Caki2 (cell line): ENCODE results near the gene GPR55. TPM values are rescaled to one million over a fixed set of nuclear protein-coding genes. Genes with fewer than 3 reads are reported as not detected.

Experiments
- DNase-seq: peaks from one replicate; pipeline ENCODE4 v3.0.0-alpha.2; 2015; ENCODE audit warnings: low read depth
- in situ Hi-C: cut with HindIII; loops from 2 replicates; pipeline ENCODE4 v1.10.0; 2016; ENCODE audit warnings: low sequenced_read_pairs, low pct_unique_long_range_greater_than_20kb, mixed read lengths
- total RNA-seq: library from RNA; depleted of rRNA; stranded (reverse); fragments of >200 nt; shearing (Covaris generic); gene quantifications from 2 replicates; pipeline ENCODE4 v1.2.3, GENCODE V29; 2014; ENCODE audit warnings: low replicate concordance

Gene GPR55
- total RNA-seq, 1 experiment from 2014 or later, result 0.03 TPM

DNA sequence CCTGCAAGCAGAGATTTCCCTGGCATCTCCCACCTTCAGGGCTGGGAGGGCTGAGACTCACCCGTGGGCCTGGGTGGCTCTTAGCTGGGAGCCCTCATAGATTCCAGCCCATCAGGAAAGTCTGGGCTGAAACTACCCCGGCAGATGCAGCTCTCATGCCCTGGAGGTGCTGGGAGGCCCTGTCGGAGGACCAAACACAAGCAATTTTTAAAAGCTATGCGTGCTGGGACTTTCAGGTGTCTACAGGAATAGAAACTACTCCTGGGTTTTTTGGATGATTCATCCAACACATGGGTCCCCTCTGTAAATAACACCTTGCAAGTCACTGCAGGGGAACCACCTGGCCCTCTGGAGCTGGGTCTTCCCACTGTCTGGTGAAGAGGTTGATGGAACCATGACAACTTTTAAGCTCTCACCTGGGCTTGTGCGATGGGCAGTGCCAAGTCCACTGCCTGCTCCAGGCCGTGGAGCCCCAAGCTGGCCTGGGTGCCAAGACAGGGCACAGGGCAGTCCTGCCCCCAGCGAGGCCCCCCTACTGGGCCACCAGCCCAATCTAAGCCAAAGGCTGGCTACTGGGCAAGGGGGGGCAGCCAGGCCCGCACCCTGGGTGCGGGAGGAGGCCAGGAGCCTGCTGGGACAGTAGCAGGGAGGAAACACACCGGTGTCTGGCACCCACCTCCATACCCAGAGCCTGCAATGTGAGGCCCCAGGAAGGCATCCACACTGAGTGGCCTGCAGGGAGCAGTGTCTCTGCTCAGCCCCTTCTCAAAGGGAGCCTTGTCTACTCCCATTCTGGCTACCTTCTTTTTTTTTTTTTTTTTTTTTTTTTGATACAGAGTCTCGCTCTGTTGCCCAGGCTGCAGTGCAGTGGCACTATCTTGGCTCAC, 1.1 kb upstream of the GPR55 start:
- in situ Hi-C loops, result no loop called here

DNA sequence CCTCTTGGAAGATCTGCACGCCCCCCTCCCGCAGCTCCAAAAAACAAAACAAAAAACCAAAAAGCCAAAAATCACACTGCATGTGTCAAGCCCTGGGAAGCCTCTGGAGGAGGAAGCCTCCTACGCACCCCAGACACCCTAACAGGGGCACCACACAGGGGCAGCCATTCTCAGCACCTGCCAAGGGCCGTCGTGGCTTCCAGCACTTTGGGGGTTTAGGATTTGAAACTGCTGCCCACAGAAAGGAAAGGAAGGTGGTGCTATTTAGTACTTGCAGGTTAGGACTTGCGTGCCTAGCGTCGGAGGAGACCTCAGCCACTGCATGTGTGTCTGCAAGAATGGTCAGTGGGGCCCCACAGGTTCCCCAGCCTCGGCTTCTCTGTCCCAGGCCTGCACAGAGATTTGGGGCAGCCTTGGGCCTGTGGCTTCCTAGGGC, 419 bp upstream of the GPR55 start:
- DNase-seq, result no peak
- in situ Hi-C loops, result no loop called here

More for the DNA sequence above, 1.1 kb upstream of the GPR55 start:
- no peak for DNase-seq

DNA sequence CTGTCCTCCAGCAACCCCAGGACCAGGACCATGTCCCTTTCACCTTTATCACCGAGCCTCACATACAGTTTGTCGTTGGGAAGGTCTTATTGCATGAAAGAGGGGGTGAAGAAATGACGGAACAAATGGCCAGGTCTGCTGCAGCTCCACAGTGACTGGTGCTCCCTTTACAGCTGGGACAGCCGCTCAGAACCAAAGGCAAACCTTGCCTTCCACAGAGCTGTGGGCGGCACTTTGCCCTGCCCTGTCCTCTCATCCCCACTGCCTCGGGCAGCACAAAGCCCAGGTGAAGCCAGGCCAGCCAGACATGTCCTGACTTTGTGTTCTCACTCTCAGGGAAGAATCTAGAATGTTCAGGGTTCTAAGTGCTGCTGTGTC, 961 bp downstream of the GPR55 start:
- in situ Hi-C loops, result no loop called here
- no peak for DNase-seq

DNA sequence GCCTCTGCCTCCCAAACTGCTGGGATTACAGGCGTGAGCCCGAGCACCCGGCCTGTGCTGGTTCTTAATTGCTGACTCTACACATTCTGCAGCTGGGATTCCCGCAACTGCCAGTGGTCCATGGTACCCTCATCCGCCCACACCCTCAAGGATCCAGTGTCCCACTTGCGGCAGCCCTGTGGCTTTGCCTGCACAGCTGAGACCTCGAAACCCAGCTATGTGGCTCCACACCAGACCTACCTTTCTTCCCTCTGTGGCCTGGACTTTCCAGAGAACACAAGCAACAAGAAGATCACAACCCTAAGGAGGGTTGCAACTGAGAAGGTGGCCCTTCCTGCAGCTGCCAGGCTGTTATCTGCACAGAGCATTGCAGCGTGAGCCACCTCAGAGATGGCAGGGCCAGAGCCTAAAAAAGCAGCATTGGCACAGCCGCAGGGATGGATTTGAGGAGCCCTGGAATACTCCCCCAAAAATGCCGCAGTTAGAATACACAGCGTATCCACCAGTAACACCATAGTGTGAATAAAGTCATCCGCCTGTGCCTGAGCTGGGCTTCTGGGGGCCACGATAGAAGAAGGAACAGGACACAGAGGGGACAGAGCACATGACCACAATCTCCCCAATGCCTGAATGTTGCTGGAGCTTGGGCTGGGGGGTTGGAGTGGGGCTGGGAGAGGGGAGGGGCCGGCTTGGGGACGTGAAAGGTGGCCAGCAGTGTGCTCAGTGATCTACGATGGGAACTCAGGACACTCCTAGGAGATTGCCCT, 1.9 kb downstream of the GPR55 start:
- in situ Hi-C loops, result no loop called here
- no peak for DNase-seq

DNA sequence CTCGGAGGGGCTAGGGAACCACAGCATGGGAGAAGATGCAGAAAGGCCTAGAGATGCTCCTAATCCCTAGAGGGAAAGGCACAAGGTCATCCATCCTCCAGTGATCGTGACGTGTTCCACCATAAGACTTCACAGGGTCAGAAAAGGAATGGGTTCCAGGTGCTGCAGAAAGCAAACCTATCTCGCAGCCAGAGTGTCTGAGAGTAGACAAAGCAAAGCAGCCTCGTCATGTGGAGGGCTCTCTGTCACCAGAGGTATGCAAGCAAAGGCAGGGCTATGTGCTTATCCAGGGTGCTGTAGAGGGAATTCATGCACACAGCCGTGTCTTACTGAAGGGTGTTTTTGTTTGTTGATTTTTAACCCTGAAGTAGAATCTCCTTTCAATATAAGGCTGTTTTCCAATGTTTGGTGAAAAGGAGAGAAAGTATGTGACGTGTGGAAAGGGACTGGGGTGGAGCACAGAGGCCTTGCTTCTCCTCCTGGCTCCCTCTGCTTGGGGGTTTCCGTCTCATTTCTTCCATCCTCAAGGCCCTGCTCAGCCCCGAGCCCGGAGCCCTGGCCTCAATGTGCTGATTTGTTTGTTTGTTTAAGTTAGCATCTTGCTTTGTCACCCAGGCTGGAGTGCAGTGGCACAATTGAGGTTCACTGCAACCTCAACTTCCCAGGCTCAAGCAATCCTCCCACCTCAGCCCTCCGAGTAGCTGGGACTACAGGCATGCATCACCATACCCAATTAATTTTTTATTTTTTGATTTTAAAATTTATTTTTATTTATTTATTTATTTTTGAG, 3.0 kb downstream of the GPR55 start:
- no peak for DNase-seq
- in situ Hi-C loops, result no loop called here

DNA sequence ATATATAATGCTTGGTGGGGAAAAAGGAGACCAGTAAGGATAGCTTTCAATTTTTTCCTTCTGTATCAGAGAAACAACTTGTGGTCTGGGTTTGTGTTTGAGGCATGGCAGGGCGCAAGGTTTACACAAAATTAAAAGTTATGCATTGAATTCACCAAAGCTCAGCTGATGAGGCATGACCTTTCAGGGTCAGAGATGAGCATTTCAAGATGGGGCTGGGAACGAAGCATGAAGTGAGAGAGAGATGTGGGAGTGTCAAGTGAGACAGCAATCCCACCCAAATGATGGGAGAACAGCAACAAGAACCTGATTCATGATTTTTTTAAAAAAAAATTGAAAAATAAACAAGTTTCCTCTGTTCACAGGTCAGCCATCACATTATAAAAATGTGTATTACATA, 4.9 kb downstream of the GPR55 start:
- DNase-seq, result no peak
- in situ Hi-C loops, result no loop called here

DNA sequence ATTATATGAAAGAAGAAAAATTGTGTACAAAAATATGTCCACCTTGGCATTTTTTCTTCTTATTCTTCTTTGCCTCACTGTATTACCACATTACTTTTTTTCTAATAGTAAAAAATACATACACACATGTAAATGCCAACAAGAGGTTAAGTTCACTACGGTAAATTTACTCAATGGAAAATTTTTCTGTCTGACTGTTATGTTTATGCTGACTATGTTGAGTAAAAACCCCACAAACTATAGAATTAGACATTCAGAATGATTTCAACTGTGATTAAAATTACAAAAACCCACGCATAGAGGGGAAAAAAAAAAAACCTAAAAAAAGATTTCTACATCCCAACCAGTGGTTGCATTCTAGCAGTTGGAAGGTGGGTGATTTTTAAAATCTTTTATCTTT, 5.4 kb downstream of the GPR55 start:
- in situ Hi-C loops, result no loop called here
- DNase-seq, result no peak

DNA sequence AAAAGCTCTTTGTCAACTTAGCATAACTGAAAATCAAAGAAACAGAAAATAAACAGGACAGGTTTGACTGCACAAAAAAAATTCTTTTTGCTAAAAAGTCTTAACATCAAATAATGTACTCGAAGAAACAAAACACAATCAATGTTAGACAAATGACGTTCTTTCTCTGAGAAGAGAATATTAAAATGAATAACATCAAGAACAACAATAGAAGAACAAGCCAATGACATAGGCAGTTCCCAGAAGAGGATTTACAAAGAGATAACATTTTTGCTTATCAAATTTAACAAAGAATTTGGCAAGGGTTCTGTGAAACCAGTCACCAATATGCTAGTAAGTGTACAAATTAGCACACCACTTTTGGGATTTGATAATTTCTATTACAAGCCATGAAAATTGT, 5.8 kb downstream of the GPR55 start:
- DNase-seq, result no peak
- in situ Hi-C loops, result no loop called here

DNA sequence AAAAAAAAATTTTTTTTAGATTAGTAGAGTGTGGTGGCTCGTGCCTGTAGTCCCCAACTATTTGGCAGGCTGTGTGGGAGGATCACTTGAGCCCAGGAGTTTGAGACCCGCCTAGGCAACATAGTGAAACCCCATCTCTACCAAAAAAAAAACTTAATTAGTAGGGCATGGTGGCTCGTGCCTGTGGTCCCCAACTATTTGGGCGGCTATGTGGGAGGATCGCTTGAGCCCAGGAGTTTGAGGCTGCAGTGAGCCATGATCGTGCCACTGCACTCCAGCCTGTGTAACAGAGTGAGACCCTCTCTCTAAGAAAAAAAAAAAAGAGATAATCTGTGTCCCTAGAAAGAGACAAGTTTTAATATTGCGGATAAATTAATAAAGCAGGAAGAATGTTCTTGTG, 8.8 kb downstream of the GPR55 start:
- DNase-seq, result no peak
- in situ Hi-C loops, result no loop called here

DNA sequence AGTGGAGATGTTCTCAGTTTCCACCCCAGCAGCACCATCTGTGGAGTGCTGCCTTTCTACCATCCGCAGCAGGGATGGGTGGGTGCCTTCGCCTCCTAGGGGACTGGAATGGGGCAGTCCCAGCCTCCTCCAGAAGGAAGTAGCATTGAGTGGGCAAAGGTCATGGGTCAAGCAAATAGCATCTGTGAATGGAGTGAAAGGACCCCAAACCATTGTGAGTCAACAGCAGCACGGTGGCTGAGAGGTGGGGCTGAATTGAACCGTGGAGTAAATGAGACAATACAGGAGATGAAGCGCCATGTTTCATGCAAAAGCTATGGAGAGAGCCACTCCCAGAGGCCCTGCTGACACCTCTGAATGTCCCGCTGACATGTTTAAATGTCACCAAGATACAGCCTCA, 9.7 kb downstream of the GPR55 start:
- no peak for DNase-seq
- in situ Hi-C loops, result no loop called here

DNA sequence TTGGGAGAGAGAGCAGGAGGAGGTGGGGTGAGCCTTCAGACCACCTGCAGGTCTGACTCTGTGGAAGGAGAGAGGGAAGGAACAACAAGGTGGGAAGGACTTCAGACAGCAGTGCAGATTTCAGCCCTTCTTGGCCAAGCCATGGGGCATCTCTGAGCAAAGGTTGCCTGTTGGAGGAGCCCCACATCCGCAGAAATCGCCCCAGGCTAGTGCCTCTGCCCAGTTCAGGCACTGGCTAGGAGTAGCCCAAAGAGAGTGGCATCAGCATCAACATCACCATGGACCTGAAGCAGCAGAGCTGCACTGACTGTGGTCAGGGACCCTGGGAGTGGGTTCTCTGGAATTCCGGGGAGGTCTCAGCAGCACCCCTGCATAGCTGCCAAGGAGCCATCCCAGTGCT, 10.2 kb downstream of the GPR55 start:
- in situ Hi-C loops, result no loop called here
- DNase-seq, result no peak

DNA sequence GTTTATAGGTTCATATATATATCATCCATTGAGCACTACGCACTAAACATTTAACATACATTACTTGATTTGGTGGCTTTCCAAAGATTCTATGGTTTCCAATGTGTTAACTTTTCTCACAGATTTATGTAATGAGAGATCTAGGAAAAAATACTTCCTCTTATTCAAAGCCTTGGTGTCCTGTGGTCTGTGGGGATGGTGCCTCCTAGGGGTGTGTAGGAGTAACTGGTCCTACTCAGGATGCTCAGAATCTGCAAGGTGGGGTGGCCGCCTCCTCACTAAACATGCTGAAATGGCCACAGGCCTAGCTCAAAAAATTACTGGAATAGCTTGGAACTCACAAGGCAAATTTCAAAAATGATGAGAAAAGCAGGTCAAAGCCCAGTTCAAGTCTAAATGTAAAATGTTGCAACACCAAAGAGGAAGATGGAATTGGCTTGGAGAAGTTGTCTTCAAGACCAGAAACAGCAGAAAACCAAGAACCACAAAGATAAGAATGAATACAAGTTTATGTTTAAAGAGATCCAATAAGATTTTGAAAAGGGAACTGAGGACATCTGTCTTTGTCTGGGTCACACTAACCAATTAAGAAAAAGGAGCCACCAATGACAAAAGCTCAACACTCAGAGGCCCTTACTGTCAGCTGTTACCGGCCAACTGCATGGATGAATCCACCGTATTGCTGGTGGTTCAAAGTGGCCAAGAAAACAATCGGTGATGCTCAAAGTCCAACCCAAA, 11.5 kb downstream of the GPR55 start:
- in situ Hi-C loops, result no loop called here
- no peak for DNase-seq

DNA sequence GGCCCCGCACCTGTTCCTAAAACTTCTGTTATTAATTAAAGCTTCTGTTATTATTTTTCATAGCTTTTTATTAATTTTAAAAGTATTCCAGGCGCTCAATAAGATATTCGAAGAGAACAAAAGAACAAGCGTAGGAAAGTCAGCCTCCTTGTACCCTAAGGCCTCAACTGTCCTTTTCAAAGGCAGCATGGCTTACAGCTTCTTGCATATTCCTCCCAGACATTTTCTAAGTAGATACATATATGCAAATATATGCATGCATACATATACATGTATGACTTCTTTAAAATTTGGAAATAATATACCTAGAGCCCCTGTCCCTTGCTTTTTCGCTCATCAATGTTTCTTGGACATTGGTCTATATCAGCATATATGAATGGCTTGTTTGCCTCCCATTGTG, 12.3 kb downstream of the GPR55 start:
- in situ Hi-C loops, result no loop called here
- no peak for DNase-seq

DNA sequence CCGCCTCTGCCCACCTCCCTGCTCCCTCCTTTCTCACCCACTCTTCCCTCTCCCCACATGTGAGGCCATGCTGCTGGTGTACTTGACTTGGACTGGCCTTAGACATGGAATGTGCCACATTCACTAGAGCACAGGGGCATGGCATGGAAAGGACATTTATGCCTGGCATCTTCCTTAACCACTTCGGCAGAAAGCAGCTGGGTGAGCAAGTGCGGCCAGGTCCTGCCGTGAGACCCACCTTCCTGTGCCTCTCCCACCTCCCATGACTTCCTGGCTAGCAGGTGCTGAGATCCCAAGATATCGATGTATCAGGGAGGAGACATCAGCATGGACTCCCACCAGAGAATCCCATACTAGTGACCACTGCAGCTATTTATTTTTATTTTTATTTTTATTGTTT, 13.0 kb downstream of the GPR55 start:
- DNase-seq, result no peak
- in situ Hi-C loops, result no loop called here

DNA sequence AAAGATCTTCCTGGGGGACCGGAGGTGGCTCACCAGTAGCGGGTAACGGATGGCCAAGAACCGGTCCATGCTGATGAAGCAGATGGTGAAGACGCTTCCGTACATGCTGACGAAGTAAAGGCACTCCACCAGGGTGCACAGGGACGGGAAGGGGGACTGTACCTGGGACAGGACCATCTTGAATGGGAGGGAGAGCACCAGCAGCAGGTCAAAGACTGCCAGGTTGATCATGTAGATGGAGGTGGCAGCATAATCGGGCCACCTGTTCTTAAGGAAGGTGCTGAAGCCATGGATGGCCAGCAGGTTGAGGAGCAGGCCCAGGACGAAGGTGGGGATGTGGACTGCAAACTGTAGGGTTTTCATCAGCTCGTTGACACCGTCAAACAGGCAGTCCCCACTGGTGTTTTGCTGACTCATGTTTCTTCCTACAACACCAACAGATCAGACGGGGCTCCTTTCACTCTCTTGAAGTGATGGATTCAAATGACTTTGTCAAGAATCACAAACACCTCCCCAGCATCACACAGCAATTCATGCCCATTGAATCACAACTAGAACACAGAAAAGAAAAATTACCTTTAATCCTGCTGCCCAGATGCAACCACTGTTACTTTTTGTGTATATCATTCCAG, 14.4 kb downstream of the GPR55 start:
- in situ Hi-C loops, result no loop called here
- DNase-seq, result no peak

DNA sequence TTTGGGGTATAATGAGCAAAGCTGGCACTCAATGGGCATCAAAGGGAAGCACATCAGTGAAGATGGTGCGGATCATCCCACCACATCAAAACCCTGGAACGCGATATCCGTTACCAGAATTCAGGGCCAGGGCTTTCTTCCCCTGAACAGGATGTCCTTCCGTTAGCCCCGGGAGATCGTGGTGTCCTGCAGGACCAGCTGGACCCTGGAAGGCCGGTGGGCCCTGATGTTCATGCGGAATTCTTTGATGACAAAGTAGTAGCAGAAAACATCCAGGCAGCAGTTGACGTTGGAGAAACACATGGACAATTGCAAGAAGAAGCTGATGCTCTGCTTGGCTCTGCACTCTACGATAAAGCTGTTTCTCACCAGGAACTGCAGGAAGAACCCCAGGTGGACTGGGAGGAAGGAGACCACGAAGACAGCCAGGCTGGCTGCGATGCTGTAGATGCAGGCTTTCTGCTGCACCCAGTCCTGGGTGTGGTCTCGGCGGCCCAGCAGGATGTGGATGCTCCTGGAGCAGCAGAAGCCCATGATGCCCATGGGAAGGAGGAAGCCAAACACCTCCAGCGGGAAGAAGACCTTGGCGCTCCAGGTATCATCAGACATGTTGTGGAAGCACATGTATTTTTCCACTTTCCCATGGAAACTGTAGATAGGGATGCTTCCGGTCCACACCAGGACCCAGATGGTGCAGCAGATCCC, 15.0 kb downstream of the GPR55 start:
- in situ Hi-C loops, result no loop called here

DNA sequence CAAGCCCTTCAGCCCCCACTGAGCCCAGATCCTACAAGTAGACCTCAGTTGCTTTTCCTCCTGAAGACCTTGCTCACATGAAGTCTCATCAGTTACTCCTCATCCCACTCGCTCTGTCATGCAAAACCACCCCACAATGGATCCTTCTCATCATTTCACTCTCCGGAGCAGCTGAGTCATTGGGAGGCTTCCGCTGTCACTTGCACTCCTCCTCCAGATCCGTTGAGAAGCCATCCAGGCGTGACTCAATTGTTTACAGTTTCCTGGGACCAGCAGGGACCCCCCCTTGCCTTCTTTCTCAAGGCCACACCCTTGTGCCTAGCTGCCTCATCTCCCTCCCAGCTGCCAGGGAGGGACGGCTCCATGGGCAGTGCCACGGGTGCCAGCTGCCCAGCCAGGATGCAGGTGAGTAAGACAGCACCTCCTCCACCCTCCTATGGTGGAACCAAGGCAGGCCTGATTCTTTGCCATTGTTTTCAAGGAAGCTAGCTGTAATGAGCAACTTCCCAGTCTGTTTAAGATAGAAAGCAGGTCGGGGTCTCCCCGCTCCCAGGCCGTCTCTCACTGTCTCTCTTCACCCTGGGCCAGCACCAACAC, 16.3 kb downstream of the GPR55 start:
- DNase-seq, result peak; percentile 97
- in situ Hi-C loops, result no loop called here

More for the DNA sequence above, 15.0 kb downstream of the GPR55 start:
- no peak for DNase-seq
